ENCODE results near the gene AXL.

Gene AXL

DNA sequence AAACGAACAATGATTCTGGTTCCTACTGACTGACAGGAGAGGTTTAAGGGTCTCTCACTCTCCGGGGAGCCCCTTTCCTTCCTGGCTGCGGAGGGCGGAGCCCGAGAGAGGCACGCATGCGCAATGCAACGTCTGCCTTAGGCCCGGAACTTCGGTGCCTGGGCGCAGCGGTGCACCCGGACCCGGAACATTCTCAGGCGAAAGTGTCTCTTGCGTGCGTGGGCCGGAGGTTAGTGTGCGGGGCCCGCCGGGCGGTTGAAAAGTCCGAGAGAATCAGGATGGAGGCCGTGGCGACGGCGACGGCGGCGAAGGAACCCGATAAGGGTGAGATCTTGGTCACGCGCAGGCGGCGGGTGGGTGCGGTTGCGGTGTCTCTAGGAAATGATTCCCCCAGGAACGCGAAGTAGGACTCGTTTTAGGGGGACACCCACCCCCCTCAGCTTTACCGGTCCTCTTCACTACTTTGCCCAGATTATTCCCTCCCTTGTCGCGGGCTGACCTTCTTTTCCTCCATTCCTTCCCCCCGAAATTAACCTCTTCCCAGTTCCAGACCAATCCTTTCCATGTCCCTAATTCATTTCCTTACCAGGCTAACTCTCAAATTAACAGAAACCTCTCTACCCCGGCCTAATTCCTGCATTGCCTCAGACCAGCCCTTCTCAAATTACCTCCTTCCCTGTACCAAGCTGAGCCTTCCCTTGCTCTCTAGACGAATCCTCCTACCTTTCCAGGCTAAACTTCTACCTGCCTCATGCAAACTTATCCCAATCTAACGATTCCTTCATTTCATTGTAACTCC, 91.2 kb downstream of the AXL start, which contains the start of gene CCDC97:
TSS of gene CCDC97 (plus strand) at position 140 of the 799 bp plus-strand sequence. CDS start at position 279, 139 bp downstream.
- DNase-seq: no peak

DNA sequence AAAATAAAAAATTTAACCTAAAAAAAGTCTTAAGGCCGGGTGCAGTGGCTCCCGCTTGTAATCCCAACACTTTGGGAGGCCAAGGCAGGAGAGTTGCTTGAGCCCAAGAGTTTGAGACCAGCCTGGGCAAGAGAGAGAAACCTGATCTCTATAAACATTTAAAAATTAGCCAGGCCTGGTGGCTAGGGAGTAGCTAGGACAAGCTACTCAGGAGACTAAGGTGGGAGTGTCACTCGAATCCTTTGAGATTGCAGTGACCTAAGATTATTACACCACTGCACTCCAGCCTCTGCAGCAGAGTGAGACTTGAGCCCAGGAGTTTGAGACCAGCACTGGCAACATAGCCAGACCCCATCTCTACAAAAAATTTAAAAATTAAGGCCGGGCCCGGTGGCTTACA, 92.0 kb downstream of the AXL start:
- DNase-seq: no peak
